GM10248 (cell line): Measurements from ENCODE around the gene THAP8.

Source experiments
- CTCF ChIA-PET: fragments of 300-600 bp; sonication (Branson Sonifier 250); formaldehyde crosslinking; extraction: SDS; loops from one replicate; lab custom pipeline; 2021; ENCODE audit warnings: antibody characterized with exemption; lab: Yijun Ruan, JAX
- POLR2A ChIA-PET: fragments of 350-650 bp; sonication (Branson Sonifier 250); formaldehyde crosslinking; extraction: SDS; loops from one replicate; lab custom pipeline; 2020; ENCODE audit warnings: antibody characterized with exemption; lab: Yijun Ruan, JAX
- DNase-seq: peaks from one replicate; pipeline ENCODE4 v3.0.0; 2012; ENCODE audit errors: extremely low spot score
- TF ChIP-seq, protein P1 (sequence below): IDR thresholded peaks from 2 replicates; pipeline ENCODE4 v1.5.1; 2012; ENCODE audit warnings: mild to moderate bottlenecking, low read depth; ENCODE audit errors: extremely low read depth, missing control alignments, control extremely low read depth

THAP8 gene

DNA sequence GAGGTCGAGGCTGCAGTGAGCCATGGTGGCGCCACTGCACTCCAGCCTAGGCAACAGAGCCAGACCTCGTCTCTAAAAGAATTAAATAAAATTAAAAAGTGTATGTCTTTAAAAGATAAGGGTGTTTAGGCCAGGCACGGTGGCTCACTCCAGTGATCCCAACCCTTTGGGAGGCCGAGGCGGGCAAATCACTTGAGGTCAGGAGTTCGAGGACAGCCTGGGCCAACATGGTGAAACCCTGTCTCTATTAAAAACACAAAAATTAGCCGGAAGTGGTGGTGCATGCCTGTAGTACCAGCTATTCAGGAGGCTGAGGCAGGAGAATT is 66.6 kb downstream of the THAP8 start:
- DNase-seq = no peak
- POLR2A ChIA-PET = no interaction called here
- CTCF ChIA-PET = interaction anchor here (1.3 kb wide), 1 partner anchor 11 kb away, joined by 3 read pairs; no protein-coding TSS in a partner anchor
- TF ChIP-seq, protein P1, sequence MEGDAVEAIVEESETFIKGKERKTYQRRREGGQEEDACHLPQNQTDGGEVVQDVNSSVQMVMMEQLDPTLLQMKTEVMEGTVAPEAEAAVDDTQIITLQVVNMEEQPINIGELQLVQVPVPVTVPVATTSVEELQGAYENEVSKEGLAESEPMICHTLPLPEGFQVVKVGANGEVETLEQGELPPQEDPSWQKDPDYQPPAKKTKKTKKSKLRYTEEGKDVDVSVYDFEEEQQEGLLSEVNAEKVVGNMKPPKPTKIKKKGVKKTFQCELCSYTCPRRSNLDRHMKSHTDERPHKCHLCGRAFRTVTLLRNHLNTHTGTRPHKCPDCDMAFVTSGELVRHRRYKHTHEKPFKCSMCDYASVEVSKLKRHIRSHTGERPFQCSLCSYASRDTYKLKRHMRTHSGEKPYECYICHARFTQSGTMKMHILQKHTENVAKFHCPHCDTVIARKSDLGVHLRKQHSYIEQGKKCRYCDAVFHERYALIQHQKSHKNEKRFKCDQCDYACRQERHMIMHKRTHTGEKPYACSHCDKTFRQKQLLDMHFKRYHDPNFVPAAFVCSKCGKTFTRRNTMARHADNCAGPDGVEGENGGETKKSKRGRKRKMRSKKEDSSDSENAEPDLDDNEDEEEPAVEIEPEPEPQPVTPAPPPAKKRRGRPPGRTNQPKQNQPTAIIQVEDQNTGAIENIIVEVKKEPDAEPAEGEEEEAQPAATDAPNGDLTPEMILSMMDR = no peak

DNA sequence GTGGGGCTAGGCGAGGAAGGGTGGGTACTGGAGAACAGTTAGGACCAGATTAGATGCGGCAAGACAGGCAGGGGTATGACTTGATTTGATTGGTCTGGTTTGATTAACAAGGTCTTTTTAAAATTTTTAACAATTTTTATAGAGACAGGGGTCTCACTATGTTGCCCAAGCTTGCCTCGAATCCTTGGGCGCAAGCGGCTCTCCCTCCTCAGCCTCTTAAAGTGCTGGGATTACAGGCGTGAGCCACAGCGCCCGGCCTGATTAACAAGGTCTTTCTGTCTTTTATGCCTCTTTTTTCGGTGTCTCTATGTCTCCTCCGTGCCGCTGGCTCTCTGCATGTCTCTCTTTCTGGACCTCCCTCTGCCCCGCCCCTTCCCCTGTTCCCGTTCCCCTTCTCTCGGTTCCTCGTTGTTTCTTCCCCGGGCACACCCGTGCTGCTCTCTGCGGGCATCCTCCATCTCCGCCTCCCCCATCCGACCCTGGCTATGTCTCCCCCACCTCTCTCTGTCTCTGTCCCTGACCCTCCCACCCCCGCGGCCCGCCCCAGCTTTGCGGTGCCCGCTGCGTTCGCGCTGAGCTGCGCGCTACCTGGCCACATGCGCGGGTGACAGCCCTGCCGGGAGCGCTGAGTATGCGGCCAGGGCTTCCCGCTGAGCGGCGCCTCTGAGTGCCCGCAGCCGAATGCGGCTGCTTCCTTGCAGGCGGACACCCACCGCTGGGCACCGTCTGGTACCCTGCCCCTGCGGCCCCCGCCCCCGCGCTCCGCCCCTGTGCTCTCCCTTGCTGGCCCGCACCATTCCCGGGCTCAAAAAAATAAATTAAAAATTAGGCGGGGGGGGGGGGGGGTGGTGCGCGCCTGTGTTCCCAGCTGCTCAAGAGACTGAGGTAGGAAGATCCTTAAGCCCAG is 67.2 kb downstream of the THAP8 start:
- ChIA-PET CTCF (interaction anchor here (1.0 to 1.3 kb wide), 2 partner anchors 10 to 19 kb away, joined by 3 to 4 read pairs; no protein-coding TSS in a partner anchor), POLR2A (no interaction called here)

DNA sequence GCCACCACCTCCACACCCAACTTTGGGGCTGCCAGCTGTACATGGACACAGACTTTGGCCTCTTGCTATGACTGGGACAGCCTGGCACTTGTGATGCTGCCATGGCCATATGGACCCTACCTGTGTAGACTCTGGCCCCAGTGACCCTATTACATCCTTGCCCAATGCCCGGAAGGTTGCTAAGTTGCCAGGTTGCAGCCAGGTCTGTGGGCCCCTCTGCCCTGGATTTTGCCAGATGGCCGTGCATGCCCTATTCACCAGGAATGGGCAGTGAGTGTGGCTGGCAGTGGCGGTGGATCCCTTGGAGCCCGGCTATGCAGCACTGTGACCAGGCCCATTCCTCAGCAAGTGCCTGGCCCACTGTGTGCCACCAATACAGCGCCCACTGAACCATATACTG is 68.0 kb downstream of the THAP8 start:
- ChIA-PET POLR2A (no interaction called here), CTCF (interaction anchor here (1.0 to 1.3 kb wide), 2 partner anchors 9 to 18 kb away, joined by 3 to 4 read pairs; no protein-coding TSS in a partner anchor)
- DNase-seq = no peak
- TF ChIP-seq, protein P1 = no peak

More for the DNA sequence above, 67.2 kb downstream of the THAP8 start:
- TF ChIP-seq, protein P1 = no peak
- peak; percentile 56 for DNase-seq
